CD4-positive, alpha-beta T cell treated with Interleukin-15 for 4 hours (primary cell): ENCODE measurements around the gene TAF11L14.
"Not testable (repeated sequence)": the region's sequence is repeated elsewhere in the genome, so short reads cannot be mapped to it uniquely, and the experiment has no call there.

ENCODE experiments used
- DNase-seq: peaks from one replicate; pipeline ENCODE4 v3.0.0-alpha.2; 2020; ENCODE audit warnings: low spot score

The TAF11L14 gene

DNA sequence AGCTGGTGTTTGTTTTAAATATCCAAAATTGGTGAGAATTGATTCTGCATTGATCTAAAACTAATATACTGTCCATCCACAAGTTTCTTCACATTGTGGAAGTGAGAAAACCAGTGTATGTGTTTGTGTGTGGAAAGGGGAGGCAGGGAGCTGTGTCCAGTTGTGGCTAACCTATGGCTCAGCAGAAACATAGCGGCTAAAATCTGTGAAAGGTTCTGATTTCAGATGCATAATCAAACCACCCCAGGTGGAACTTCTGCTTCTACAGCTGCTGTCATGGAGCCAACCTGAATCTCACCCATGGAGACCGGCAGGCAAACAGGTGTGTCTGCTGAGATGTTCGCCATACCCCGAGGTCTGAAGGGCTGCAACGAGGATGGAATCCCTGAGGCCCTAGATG lies at the start of gene TAF11L14:
Gene TAF11L14, plus strand, starts transcription at position 301 of the 400 bp plus-strand sequence.
- no peak for DNase-seq

DNA sequence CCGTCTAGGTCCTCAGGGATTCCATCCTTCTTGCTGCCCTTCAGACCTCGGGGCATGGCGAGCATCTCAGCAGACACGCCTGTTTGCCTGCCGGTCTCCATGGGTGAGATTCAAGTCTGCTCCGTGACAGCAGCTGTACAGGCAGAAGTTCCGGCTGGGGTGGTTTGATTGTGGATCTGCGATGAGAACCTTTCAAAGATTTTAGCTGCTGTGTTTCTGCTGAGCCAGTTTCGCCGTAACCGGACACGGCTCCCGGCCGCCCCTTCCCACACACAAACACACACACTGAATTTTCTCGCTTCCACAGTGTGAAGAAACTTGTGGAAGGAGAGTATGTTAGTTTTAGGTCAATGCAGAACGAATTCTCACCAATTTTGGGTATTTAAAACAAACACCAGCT lies 48.6 kb upstream of the TAF11L14 start, which contains the start of gene TAF11L7:
Gene TAF11L7, minus strand, starts transcription at position 101 of the 400 bp plus-strand sequence.
- DNase-seq, result not testable (repeated sequence)

DNA sequence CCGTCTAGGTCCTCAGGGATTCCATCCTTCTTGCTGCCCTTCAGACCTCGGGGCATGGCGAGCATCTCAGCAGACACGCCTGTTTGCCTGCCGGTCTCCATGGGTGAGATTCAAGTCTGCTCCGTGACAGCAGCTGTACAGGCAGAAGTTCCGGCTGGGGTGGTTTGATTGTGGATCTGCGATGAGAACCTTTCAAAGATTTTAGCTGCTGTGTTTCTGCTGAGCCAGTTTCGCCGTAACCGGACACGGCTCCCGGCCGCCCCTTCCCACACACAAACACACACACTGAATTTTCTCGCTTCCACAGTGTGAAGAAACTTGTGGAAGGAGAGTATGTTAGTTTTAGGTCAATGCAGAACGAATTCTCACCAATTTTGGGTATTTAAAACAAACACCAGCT lies 43.4 kb upstream of the TAF11L14 start, which contains the start of gene TAF11L8:
Gene TAF11L8, minus strand, starts transcription at position 101 of the 400 bp plus-strand sequence.
- not testable (repeated sequence) for DNase-seq

DNA sequence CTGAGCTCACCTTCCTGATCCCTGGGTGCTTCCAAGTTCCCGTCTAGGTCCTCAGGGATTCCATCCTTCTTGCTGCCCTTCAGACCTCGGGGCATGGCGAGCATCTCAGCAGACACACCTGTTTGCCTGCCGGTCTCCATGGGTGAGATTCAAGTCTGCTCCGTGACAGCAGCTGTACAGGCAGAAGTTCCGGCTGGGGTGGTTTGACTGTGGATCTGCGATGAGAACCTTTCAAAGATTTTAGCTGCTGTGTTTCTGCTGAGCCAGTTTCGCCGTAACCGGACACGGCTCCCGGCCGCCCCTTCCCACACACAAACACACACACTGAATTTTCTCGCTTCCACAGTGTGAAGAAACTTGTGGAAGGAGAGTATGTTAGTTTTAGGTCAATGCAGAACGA lies 40.0 kb upstream of the TAF11L14 start, which contains the start of gene TAF11L9:
Gene TAF11L9, minus strand, starts transcription at position 140 of the 400 bp plus-strand sequence.
- not testable (repeated sequence) for DNase-seq

GRCh38 chr5:17597728-17598127 lies 36.5 kb upstream of the TAF11L14 start, which contains the start of gene TAF11L10:
Gene TAF11L10 (minus strand): TSS chr5:17597828.
- DNase-seq, result not testable (repeated sequence)

DNA sequence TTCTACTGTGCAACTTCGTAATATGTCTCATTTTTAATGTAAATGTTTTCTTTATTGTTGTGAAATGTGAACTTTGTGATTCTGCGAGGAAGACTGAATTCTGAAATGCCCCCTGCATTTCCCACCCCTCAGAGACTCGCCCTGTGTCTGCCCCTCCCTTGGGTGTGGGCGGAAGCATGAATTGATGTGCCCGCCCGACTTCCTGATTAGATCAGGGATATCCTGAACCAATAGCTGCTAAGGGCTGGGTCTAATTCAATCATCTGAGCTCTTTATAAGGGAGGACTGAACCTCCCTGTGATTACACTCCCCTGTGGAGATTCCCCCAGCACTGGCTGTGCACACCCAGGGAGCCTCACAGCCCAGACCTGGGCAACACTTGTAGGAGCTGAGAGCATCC lies 30.4 kb upstream of the TAF11L14 start, which contains the start of gene TAF11L11:
Gene TAF11L11, plus strand, starts transcription at position 304 of the 400 bp plus-strand sequence.
- not testable (repeated sequence) for DNase-seq

DNA sequence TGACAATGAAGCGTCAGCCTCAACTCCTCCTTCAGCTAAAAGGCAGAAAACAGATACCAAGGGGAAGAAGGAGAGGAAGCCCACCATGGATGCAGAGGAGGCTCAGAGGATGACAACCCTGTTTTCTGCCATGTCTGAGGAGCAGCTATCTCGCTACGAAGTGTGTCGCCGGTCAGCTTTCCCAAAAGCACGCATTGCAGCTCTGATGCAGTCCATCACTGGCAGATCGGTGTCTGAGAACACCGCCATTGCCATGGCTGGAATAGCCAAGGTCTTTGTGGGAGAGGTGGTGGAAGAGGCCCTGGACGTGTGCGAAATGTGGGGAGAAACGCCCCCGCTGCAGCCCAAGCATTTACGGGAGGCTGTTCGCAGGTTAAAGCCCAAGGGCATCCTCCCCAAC lies 29.3 kb upstream of the TAF11L14 start:
- no peak for DNase-seq

- not testable (repeated sequence) for DNase-seq
Observed at GRCh38 chr5:17607461-17607860, 26.8 kb upstream of the TAF11L14 start.

GRCh38 chr5:17610092-17610491 lies 24.2 kb upstream of the TAF11L14 start, which contains the start of gene TAF11L12:
Gene TAF11L12 (plus strand): TSS chr5:17610392.
- not testable (repeated sequence) for DNase-seq

GRCh38 chr5:17614872-17615605 lies 19.2 kb upstream of the TAF11L14 start:
- DNase-seq, result no peak

GRCh38 chr5:17619354-17619753 lies 14.9 kb upstream of the TAF11L14 start:
- DNase-seq, result no peak

DNA sequence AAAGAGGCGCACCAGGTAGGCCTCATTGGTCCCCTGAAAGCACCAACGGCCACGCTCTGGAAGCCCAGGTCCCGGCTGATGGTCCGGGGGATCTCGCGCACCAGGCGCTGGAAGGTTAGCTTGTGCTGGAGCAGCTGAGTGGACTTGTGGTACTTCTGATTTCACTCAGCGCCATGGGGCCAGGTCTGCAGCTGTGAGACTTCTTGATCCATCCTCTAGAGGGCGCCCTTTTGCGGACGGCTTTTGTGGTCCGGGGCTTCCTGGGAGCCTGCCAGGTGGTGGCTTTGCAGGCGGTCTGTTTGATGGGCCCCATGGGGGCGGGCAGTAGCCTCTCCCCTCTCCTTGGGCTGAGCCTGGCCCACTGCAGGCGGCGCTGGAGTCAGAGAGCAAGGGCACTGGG lies 13.6 kb upstream of the TAF11L14 start:
- DNase-seq, result no peak

DNA sequence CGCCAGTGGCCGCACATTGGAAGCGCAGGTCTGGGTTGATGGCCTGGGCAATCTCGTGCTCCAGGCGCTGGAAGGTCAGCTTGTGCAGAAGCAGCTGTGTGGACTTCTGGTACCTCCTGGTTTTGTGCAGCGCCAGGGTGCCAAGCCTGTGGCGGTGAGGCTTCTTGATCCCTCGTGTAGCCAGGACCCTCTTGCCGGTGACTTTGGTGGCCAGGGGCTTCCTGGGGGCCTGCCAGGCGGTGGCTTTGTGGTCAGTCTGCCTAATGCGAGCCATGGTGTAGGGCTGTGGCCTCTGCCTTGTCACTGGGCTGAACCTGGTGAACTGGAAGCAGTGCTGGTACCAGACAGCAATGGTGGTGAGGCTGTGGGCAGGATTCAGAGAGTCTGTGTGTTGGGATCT lies 8.6 kb upstream of the TAF11L14 start:
- no peak for DNase-seq

DNA sequence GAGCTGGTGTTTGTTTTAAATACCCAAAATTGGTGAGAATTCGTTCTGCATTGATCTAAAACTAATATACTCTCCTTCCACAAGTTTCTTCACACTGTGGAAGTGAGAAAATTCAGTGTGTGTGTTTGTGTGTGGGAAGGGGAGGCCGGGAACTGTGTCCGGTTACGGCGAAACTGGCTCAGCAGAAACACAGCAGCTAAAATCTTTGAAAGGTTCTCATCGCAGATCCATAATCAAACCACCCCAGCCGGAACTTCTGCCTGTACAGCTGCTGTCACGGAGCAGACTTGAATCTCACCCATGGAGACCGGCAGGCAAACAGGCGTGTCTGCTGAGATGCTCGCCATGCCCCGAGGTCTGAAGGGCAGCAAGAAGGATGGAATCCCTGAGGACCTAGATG lies 2.5 kb upstream of the TAF11L14 start, which contains the start of gene TAF11L13:
Gene TAF11L13, plus strand, starts transcription at position 301 of the 400 bp plus-strand sequence.
- DNase-seq, result not testable (repeated sequence)

- DNase-seq, result not testable (repeated sequence)
Observed at GRCh38 chr5:17649232-17649631, 15.0 kb downstream of the TAF11L14 start.

DNA sequence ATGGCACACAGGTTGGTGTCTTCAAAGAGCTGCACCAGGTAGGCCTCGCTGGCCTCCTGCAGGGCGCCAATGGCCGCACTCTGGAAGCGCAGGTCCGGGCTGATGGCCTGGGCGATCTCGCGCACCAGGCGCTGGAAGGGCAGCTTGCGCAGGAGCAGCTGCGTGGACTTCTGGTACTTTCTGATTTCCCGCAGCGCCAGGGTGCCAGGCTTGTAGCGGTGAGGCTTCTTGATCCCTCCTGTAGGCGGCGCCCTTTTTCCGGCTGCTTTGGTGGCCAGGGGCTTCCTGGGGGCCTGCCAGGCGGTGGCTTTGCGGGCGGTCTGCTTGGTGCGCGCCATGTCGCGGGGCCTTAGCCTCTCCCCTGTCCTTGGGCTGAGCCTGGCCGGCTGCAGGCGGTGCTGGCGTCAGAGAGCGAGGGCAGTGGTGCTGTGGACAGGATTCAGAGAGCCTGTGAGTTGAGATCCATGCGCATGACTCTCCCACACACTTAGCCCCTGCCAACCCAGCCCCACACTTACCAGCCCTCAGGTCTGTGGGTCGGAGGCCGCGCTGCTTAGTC lies 21.0 kb downstream of the TAF11L14 start:
- not testable (repeated sequence) for DNase-seq

DNA sequence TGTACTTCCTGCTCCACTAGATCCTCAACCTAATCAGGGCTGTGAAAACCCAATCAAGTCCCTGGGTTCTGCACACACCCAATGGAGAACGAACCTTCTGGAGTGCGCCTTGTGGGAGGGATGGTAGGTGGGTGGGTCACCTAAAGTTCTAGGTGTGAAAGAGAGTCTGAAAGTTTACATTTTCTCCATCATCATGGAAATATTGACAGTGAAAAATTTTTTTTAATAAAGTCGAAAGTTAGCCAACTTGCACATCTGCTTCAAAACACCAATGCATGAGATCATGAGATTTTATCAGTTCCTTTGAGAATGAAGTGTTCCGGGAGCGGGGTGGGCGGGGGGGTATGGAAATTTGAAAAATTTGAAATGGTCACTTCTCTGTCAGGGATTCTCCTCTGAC lies 21.7 kb downstream of the TAF11L14 start:
- no peak for DNase-seq

DNA sequence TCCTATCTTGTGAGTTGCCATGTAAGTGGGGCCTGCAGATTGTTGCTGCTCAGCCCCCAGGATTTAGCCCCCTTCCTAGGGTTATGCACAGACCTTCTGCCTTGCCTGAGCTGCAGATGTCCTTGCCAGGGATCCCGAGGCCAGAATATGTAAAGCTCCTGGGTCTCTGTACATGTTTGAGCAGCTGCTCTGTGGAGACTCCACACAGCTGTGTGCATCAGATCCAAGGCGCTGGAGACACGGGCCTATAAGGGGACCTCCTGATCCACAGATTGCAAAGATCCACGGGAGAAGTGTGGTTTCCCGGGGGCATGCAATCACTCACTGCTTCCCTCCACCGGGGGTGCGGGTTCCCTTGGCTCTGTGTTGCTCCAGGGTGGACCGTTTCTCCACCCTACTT lies 28.9 kb downstream of the TAF11L14 start:
- no peak for DNase-seq

DNA sequence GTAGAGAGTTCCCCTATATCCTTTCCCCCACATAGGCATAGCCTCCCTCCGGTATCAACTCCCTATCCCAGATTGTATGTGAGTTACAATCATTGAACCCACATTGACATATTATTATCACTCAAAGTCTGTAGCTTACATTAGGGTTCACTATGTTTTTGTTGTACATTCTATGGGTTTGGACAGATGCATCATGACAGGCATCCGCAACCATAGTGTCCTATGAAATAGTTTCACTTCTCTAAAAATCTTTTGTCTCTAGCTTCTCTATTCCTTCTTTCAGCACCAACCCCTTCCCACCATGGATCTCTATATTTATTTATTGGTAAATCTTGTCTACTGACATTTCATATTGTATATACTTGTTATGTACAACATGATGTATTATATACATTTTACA lies 31.6 kb downstream of the TAF11L14 start:
- DNase-seq, result no peak

GRCh38 chr5:17666726-17667235 lies 32.5 kb downstream of the TAF11L14 start:
- DNase-seq, result no peak

DNA sequence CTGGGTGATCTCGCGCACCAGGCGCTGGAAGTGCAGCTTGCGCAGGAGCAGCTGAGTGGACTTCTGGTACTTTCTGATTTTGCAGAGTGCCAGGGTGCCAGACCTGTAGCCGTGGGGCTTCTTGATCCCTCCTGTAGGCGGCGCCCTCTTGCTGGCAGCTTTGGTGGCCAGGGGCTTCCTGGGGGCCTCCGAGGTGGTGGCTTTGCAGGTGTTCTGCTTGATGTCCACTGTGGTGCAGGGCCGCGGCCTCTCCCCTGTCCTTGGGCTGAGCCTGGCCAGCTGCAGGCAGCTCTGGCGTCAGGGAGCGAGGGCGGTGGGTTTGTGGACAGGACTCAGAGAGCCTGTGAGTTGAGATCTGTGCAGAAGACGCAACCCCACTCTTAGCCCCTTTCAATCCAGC lies 36.1 kb downstream of the TAF11L14 start:
- DNase-seq, result no peak

- no peak for DNase-seq
Observed at GRCh38 chr5:17678751-17679324, 44.6 kb downstream of the TAF11L14 start.
